HCT116 (cell line): Measurements from ENCODE around the gene GATAD2B. TPM values are rescaled to one million over a fixed set of nuclear protein-coding genes. Genes with fewer than 3 reads are reported as not detected.

Source experiments
- ATAC-seq: fragments of 200-7000 bp; cut with Tn5 transposase; 2 replicates; pipeline ENCODE4 v1.9.1; 2020; ENCODE audit warnings: mild to moderate bottlenecking, moderate library complexity
- BruUV-seq: library from RNA; stranded (reverse); fragments of 400-500 nt; replicated peaks from 2 replicates; lab custom pipeline; 2021; lab: Mats Ljungman, UMichigan
- CTCF ChIA-PET: fragments of 300-600 bp; sonication (Branson Sonifier 250); formaldehyde crosslinking; loops from one replicate; lab custom pipeline; 2021; ENCODE audit warnings: antibody characterized with exemption; lab: Charles Lee
- POLR2A ChIA-PET: fragments of 300-600, 350-600 bp; sonication (Branson Sonifier 250); formaldehyde crosslinking; loops from one replicate; lab custom pipeline; 2021; ENCODE audit warnings: antibody characterized with exemption; lab: Charles Lee
- RAD21 ChIA-PET, 2 experiments: fragments of 300-600 bp; sonication (Branson Sonifier 250); formaldehyde crosslinking; loops; one replicate each; lab custom pipeline; 2023; ENCODE audit warnings: low total read pairs in 2 of 2; ENCODE audit not compliant: uncharacterized antibody in 2 of 2, unreplicated experiment in 2 of 2, low non-redundant PET in 1 of 2; lab: Charles Lee
- DNase-seq: peaks from one replicate; pipeline ENCODE4 v3.0.0-alpha.2; 2010; ENCODE audit warnings: low read depth, low spot score
- H2AFZ ChIP-seq: fragments of 200-600 bp; shearing (Covaris generic), sonication (generic); 2 replicates; pipeline ENCODE4 v1.6.1; 2017; ENCODE audit warnings: low read depth, mixed run types, mixed read lengths, antibody characterized with exemption, low read length; ENCODE audit not compliant: poor library complexity, severe bottlenecking
- H3K27ac ChIP-seq: 2 replicates; pipeline ENCODE4 v1.5.1; 2012; ENCODE audit warnings: low read depth, low read length
- H3K27me3 ChIP-seq: fragments of 200-600 bp; sonication (generic); 2 replicates; pipeline ENCODE4 v1.6.1; 2016; ENCODE audit warnings: mixed run types, low read length, mixed read lengths; ENCODE audit not compliant: insufficient read depth
- H3K36me3 ChIP-seq, 2 experiments: fragments of 200-500 bp in 1 of 2; fragments of 200-600 bp in 1 of 2; sonication (Bioruptor generic) in 1 of 2; sonication (generic) in 1 of 2; 2 replicates each; pipeline versions ENCODE4 v1.5.1 to v1.6.1; 2014 to 2016; ENCODE audit warnings: low read length in 2 of 2, inconsistent platforms in 1 of 2, mixed read lengths in 1 of 2, mixed run types in 1 of 2; ENCODE audit not compliant: insufficient read depth in 2 of 2, control insufficient read depth in 1 of 2
- H3K4me1 ChIP-seq, 2 experiments: fragments of 200-600 bp in 1 of 2; sonication (generic) in 1 of 2; 2 replicates each; pipeline versions ENCODE4 v1.5.1 to v1.6.1; 2012 to 2017; ENCODE audit warnings: low read length in 2 of 2, inconsistent platforms in 1 of 2, mild to moderate bottlenecking in 1 of 2, mixed read lengths in 1 of 2, mixed run types in 1 of 2, moderate library complexity in 1 of 2; ENCODE audit not compliant: insufficient read depth in 2 of 2, control insufficient read depth in 1 of 2
- H3K4me2 ChIP-seq: fragments of 200-600 bp; sonication (generic); 2 replicates; pipeline ENCODE4 v1.6.1; 2017; ENCODE audit warnings: mixed run types, low read length, mixed read lengths
- H3K4me3 ChIP-seq, 2 experiments: fragments of 200-600 bp in 1 of 2; sonication (generic) in 1 of 2; replicated peaks in 1 of 2; 2 replicates each; pipeline ENCODE4 v1.5.1; 2011 to 2016; ENCODE audit warnings: low read length in 2 of 2, control low read depth in 1 of 2, low read depth in 1 of 2, mild to moderate bottlenecking in 1 of 2, mixed read lengths in 1 of 2, mixed run types in 1 of 2
- H3K79me2 ChIP-seq: fragments of 200-600 bp; sonication (generic); 2 replicates; pipeline ENCODE4 v1.6.1; 2017; ENCODE audit warnings: mild to moderate bottlenecking, mixed run types, low read length, moderate library complexity, mixed read lengths; ENCODE audit not compliant: insufficient read depth
- H3K9ac ChIP-seq: fragments of 200-600 bp; sonication (generic); 2 replicates; pipeline ENCODE4 v1.6.1; 2016; ENCODE audit warnings: low read length, mixed read lengths
- H3K9me2 ChIP-seq: fragments of 200-600 bp; sonication (generic), shearing (Covaris generic); 2 replicates; pipeline ENCODE4 v1.6.1; 2017; ENCODE audit warnings: mixed run types, mild to moderate bottlenecking, moderate library complexity; ENCODE audit not compliant: insufficient read depth
- H3K9me3 ChIP-seq, 2 experiments: fragments of 200-500 bp in 1 of 2; fragments of 200-600 bp in 1 of 2; sonication (Bioruptor generic) in 1 of 2; sonication (generic) in 1 of 2; 2 replicates each; pipeline ENCODE4 v1.6.1; 2014 to 2017; ENCODE audit warnings: low read length in 2 of 2, mixed read lengths in 2 of 2, inconsistent platforms in 1 of 2, low read depth in 1 of 2, mild to moderate bottlenecking in 1 of 2, mixed run types in 1 of 2, moderate library complexity in 1 of 2; ENCODE audit not compliant: control insufficient read depth in 1 of 2, insufficient read depth in 1 of 2
- H4K20me1 ChIP-seq: fragments of 200-600 bp; sonication (generic), shearing (Covaris generic); 2 replicates; pipeline ENCODE4 v1.6.1; 2017; ENCODE audit warnings: mixed run types, mild to moderate bottlenecking, moderate library complexity; ENCODE audit not compliant: insufficient read depth
- ATF3 ChIP-seq: IDR thresholded peaks from 2 replicates; pipeline ENCODE4 v1.6.1; 2012
- ELF1 ChIP-seq: IDR thresholded peaks from 2 replicates; pipeline ENCODE4 v1.6.1; 2012; ENCODE audit warnings: low read depth, borderline replicate concordance
- EZH2 ChIP-seq: fragments of 200-600 bp; sonication (generic); IDR thresholded peaks from 2 replicates; pipeline ENCODE4 v1.6.1; 2017; ENCODE audit warnings: antibody characterized with exemption, mixed run types
- FOSL1 ChIP-seq: IDR thresholded peaks from 2 replicates; pipeline ENCODE4 v1.6.1; 2012; ENCODE audit warnings: low read depth
- JUND ChIP-seq: IDR thresholded peaks from 2 replicates; pipeline ENCODE4 v1.6.1; 2012
- POLR2A ChIP-seq: IDR thresholded peaks from 2 replicates; pipeline ENCODE4 v1.7.0; 2011; ENCODE audit warnings: borderline replicate concordance; ENCODE audit not compliant: insufficient read depth, insufficient read length; ENCODE audit errors: extremely low read depth
- POLR2AphosphoS5 ChIP-seq: IDR thresholded peaks from 2 replicates; pipeline ENCODE4 v1.6.1; 2011; ENCODE audit warnings: mild to moderate bottlenecking, low read depth, low read length, moderate library complexity
- RAD21 ChIP-seq: IDR thresholded peaks from 2 replicates; pipeline ENCODE4 v1.6.1; 2012; ENCODE audit warnings: low read depth, mild to moderate bottlenecking
- REST ChIP-seq: IDR thresholded peaks from 2 replicates; pipeline ENCODE4 v1.6.1; 2012; ENCODE audit warnings: low read depth
- SP1 ChIP-seq: IDR thresholded peaks from 2 replicates; pipeline ENCODE4 v1.6.1; 2012; ENCODE audit warnings: low read depth
- SRF ChIP-seq: IDR thresholded peaks from 2 replicates; pipeline ENCODE4 v1.6.1; 2012; ENCODE audit warnings: low read depth
- TCF7L2 ChIP-seq: IDR thresholded peaks from 2 replicates; pipeline ENCODE4 v1.7.0; 2011; ENCODE audit warnings: borderline replicate concordance, inconsistent platforms; ENCODE audit not compliant: insufficient read depth, insufficient read length; ENCODE audit errors: extremely low read depth
- YY1 ChIP-seq: IDR thresholded peaks from 2 replicates; pipeline ENCODE4 v1.6.1; 2011; ENCODE audit warnings: low read length, low read depth, moderate library complexity, mild to moderate bottlenecking; ENCODE audit not compliant: insufficient replicate concordance; ENCODE audit errors: extremely low read depth
- ZBTB33 ChIP-seq: IDR thresholded peaks from 2 replicates; pipeline ENCODE4 v1.6.1; 2011; ENCODE audit warnings: mild to moderate bottlenecking, low read length, moderate library complexity; ENCODE audit not compliant: insufficient replicate concordance; ENCODE audit errors: extremely low read depth
- intact Hi-C: fragments of 100-400 bp; cut with micrococcal nuclease; formaldehyde crosslinking; loops from 2 replicates; pipeline ENCODE4 v1.10.0; 2022
- total RNA-seq: library from RNA; stranded (reverse); gene quantifications from one replicate; pipeline ENCODE4 v1.2.1, GENCODE V29; 2021; ENCODE audit not compliant: unreplicated experiment
- TF ChIP-seq, protein P1 (sequence below): IDR thresholded peaks from 2 replicates; pipeline ENCODE4 v1.6.1; 2012

Gene GATAD2B
- total RNA-seq, 1 experiment from 2014 or later, result 50.2 TPM

- no peaks in the 10 kb centered on the region for H3K9me2 ChIP-seq
- ChIA-PET CTCF (no interaction called here), POLR2A (no interaction called here), RAD21 (no interaction called here)
- H3K27me3 ChIP-seq, result no peaks in the 10 kb centered on the region
- no peak overlapping the region for H3K27ac ChIP-seq
- no peak for TF ChIP-seq SRF
- TF ChIP-seq JUND, result no peak
- no peak overlapping the region for H3K4me2 ChIP-seq
- H3K9me3 ChIP-seq, result no peaks in the 10 kb centered on the region
- peaks cover 1 to 14% of the 10 kb centered on the region in 2 experiments; a peak in 2 of 4 replicates for H3K4me1 ChIP-seq
- intact Hi-C loops, result no loop called here
- no peak overlapping the region for H3K9ac ChIP-seq
- ATAC-seq (no peak), DNase-seq (no peak)
- no peak overlapping the region for H3K4me3 ChIP-seq
- BruUV-seq, result no TSS peak
- H3K79me2 ChIP-seq, result peaks cover 49% of the 10 kb centered on the region
- no peaks in the 10 kb centered on the region for H4K20me1 ChIP-seq
- H3K36me3 ChIP-seq, result peaks cover 19 to 22% of the 10 kb centered on the region in 2 experiments; a peak in 3 of 4 replicates
- H2AFZ ChIP-seq, result no peak overlapping the region
These were observed 31.1 kb upstream of the GATAD2B start for GRCh38 chr1:153953859-153954365.

- peaks cover 0 to 9% of the 10 kb centered on the region in 2 experiments; a peak in 2 of 4 replicates for H3K4me1 ChIP-seq
- H4K20me1 ChIP-seq, result no peaks in the 10 kb centered on the region
- no peaks in the 10 kb centered on the region for H3K9me3 ChIP-seq
- H3K79me2 ChIP-seq, result peaks cover 36% of the 10 kb centered on the region
- H3K36me3 ChIP-seq, result peaks cover 29 to 32% of the 10 kb centered on the region in 2 experiments; a peak in 3 of 4 replicates
- H3K9ac ChIP-seq, result no peak overlapping the region
- intact Hi-C loops, result no loop called here
- no peak overlapping the region for H3K4me2 ChIP-seq
- TF ChIP-seq EZH2, result no peak
- TF ChIP-seq REST, result no peak
- TF ChIP-seq TCF7L2, result no peak
- no peak for TF ChIP-seq SRF
- TF ChIP-seq RAD21, result no peak
- no peak for TF ChIP-seq POLR2A
- TF ChIP-seq POLR2AphosphoS5, result no peak
- no peak for TF ChIP-seq ZBTB33
- no peak for TF ChIP-seq ATF3
- no peak for TF ChIP-seq FOSL1
- TF ChIP-seq, protein P1, sequence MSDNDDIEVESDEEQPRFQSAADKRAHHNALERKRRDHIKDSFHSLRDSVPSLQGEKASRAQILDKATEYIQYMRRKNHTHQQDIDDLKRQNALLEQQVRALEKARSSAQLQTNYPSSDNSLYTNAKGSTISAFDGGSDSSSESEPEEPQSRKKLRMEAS, result no peak
- TF ChIP-seq ELF1, result no peak
- no peak for TF ChIP-seq YY1
- TF ChIP-seq SP1, result no peak
- no TSS peak for BruUV-seq
- ATAC-seq (no peak), DNase-seq (no peak)
- RAD21 ChIA-PET, result no interaction called here
- H3K27me3 ChIP-seq, result no peaks in the 10 kb centered on the region
- CTCF ChIA-PET, result no interaction called here
- no peak overlapping the region for H2AFZ ChIP-seq
- H3K27ac ChIP-seq, result no peak overlapping the region
- no peak overlapping the region for H3K4me3 ChIP-seq
- no peaks in the 10 kb centered on the region for H3K9me2 ChIP-seq
- POLR2A ChIA-PET, result no interaction called here
These were observed 29.0 kb upstream of the GATAD2B start for GRCh38 chr1:153951801-153952200.
